ENCODE results near the gene PSG5.
"Not testable (repeated sequence)": the region's sequence is repeated elsewhere in the genome, so short reads cannot be mapped to it uniquely, and the experiment has no call there.

PSG5 gene

DNA sequence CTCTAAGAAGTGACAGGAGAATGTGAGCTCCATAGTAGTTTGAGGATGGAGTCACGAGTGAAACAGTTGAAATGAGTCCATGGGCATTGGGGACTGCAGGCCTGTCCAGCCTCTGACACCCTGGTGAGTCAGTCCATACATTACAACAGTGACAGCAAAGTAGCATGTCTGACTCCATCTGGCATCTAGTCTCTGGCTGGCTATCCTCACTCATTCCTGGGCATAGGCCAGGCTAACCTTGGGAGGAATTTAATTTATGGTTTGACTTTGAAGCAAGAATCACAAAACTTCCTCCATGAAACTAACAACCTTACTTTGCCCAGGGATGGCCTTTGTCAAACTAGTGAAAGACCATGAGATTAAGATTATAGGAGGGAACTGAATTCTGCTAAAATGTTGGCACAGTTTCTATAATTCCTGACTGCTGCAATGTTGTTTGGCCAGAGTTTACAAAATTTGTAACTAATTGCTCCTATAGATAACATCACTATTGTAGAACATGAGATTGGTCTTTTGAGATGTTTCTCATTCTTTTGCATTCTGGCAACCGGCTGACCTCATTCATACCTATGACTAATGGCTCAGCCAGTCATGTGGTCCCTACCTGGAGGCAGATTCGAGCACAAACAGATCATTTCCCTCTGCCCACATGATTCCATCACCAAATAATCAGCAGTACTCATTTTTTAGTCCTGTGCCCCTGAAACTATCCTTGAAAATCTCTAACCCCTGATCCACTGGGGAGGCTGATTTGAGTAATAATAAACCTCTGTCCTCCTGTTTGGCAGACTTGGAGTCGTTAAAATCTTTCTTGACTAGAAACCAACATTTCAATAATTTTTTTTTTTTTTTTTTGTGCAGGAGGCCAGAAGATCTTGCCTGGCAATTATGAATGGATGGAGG, 4.2 kb downstream of the PSG5 start:
- DNase-seq = peak; percentile 94

DNA sequence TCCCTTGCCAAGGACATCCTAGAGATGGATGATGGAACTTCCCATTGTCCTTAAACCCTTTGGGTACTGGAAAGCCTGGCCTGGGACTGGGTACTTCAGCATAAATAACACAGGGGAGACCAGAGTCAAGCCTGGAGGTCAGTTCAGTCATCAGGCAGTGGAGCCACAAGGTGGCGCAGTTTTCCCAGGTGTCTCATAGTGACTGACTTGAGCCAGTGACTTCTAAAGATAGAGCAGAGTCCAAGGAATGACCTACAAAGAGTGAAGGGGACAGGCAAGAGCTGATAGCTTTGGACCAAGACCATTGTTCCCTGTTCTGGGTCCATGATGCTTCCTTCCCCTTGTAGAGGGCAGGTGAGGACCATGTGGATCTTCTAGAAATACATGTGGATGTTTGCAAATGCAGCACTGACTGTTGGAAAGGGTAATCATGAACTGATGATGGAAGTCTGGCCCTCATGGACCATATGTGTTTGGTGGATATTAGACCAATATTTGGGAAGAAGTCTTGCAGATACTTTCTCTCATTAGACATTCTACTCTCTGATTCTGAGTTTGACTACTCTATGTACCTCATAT, 6.7 kb downstream of the PSG5 start:
- not testable (repeated sequence) for DNase-seq

DNA sequence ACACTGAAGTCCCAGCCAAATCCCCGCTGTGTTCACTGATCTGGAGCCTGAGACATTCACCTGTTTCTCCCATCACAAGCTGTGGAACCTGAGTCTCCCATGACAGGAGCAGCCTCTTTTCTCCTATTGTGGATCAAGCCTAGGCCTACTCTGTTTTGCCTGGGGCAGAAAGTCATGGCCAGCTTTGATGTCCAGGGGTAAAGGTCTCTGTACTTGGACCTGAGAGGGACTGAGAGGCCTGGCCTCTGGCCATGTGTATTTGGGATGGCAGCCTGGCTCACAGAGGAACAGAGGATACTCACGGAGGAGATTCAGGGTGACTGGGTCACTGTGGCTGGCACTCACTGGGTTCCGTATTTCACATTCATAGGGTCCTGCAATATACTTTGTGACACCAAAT, 7.8 kb downstream of the PSG5 start:
- DNase-seq = not testable (repeated sequence)

DNA sequence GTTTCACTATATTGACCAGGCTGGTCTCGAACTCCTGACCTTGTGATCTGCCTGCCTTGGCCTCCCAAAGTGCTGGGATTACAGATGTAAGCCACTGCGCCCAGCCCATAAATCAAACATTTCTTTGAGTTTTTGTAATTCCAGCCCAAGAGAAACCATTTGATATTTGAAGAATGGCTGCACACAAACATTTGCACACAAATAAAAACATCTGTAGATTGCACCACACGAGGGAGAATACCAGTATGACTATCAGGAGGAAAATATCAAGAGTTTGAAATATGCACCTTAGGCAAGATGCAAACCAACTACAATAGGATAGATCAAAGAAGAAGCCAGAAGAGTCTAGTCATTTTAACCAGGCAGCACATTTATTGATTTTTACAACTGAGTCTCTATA, 20.4 kb downstream of the PSG5 start:
- not testable (repeated sequence) for DNase-seq

DNA sequence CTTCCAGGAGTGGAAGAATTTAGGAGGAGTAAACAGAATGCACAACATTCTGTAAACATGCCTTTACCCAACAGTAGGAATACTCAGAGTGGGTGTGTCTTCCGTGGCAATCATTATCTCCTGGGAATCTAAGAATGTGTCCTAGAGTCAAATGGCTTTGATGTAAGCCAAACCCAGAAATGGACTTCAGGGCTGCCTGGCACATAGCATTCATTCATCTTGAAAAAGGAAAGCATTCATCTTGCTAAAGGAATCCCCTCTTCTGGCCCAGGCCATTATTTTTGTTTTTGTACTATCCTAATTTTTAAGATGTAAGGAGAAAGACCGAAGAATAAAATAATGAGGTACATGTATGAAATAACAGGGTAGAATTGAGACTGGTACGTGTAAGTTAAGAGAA, 23.2 kb downstream of the PSG5 start:
- not testable (repeated sequence) for DNase-seq

DNA sequence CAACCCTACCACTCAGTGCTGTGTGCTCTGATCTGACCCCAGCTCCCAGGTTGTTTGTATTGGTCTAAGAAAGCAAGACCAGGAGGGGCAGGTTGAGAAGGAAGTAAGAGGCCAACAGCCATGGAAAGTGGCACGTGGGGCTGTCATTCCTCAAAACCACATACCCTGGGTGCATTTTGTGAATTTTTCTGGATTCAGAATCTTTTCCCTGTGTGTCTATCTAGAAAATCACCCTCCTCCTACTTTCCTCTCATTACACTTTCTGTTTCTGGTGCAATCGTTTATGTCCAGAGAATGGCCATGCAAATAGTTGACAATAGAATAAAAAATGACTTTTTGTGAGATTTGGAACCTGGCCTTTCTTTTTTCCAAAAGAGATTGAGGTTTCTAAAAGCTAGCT, 24.1 kb downstream of the PSG5 start:
- not testable (repeated sequence) for DNase-seq

DNA sequence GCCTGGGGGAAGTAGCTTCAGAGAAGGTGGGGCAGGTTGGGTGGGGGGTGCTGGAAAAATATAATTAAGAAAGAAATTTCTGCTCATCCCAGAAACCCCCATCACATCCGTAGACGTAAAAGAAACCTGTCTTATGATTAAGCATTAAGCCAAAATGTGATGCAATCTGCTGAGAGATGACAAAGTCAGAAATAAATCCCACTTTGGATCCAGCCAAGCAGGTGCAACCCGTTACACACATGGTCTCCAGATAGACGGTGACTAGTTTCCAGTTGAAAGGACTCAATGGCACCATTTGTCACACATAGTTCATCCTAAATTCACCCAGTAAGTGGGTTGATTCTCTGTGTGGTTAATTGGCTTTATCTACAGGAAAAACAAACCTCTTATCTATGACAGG, 34.1 kb downstream of the PSG5 start:
- DNase-seq = no peak

DNA sequence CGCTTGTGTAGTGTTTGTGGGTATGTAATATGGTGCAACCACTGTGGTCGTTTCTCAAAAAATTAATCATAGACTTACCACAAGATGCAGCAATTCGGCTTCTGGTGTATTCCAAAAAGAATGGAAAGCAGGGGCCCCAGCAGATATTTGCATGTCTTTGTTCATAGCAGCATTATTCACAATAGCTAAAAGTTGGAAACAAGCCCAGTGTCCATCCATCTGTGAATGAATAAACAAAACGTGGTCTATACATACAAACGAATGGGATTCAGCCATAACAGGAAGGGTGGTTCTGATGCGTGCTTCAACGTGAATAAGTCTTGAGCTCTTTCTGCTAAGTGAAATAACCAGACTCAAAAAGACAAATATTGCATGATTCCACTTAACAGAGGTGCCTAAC, 36.5 kb downstream of the PSG5 start:
- DNase-seq = not testable (repeated sequence)

DNA sequence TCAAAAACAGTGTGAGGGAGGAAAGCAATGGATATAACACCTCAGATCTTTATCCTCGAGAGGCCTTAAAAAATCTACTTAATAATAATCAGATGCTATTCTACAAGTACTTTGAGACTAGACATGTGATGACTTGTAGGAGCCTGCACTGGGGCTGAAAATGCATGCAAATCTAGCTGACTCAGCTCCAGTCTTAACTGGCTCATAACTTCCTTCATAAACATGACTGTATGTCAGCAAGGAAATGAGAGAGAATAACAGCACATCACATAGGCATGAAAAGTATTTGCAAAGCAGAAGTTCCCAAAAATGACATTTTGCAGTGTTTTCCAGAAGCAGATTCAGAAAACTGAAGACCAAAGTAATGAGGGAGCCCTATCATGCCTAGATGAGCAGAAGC, 38.1 kb downstream of the PSG5 start:
- DNase-seq = peak; percentile 72

DNA sequence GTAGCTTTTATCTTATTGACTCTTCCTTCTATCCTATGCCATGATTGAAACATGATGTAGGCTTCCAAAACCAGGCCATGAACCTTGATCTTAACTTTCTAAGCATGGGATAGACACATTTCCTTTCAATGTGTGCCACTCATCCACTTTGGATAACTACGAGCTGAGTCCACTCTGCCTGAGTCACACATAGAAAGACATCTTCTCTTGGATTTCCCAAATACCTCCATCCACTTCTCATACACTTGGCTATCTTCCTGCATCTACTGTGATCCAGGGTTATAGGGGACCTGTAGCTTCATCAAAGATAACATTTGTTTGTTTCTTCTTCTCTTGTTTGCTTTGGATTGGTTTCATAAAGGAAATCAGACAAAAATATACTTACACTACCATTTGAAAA, 44.6 kb downstream of the PSG5 start:
- peak; percentile 70 for DNase-seq

DNA sequence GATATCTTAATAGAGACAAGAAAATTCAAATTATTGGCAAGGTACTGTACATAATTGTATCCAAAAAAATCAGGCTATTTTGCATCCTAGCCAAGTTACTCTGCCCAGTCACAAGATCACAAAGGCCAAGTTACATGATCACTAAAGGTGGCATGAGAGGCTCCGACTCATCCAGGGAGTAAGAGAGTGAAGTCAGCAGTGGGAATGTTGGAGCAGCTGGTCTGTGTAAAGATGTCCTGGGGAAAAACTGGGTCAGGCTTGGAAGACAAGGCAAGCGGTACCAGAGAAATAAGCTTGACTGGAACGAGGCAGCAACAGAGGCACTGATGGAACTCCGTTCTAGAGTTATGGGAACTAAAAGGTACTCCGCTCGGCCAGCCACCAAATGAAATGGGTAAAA, 53.6 kb downstream of the PSG5 start:
- peak; percentile 58 for DNase-seq

DNA sequence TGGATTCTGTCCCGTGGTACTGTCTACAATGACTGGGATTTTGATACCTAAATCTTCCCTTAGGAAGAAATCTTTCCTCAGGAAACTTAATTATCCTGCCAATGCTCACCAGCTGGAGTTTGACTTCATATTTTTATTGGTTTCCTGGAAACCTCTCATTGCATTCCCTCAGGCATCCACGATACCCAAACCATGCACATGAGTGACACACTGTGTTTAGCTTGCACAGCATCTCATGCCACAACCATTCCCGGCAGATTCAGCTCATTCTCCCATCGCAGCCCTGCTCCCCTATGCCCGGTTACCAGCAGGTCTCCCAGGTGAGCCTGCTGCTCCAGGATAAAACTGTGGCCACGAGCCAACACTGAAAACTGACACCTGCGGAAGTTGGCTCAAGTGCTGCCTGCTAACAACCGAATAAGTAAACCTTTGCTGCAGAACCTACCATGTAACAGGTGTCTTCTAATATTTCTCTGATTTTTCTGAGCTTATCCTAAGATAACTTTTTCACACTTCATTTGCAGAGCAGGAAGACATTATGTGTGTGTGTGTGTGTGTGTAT, 55.0 kb downstream of the PSG5 start:
- DNase-seq = peak; percentile 37

DNA sequence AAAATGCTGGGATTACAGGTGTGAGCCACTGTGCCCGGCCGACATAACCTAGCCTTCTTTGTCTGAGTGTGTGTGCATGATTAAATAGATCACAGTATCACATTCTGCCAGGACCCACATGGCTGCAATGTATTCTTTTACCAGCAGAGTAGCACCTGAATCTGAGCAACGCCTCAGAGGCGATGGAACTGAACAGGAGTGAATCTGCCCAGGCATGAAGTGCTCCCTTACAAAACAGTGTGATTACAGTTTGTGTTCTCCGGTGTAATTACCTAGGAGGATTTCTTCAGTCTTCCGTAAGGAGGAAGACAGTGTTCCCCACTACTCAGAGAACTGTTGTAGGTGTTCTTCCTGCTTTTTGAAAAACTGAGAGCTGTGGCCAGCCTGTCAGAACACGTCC, 57.1 kb downstream of the PSG5 start:
- DNase-seq = not testable (repeated sequence)

DNA sequence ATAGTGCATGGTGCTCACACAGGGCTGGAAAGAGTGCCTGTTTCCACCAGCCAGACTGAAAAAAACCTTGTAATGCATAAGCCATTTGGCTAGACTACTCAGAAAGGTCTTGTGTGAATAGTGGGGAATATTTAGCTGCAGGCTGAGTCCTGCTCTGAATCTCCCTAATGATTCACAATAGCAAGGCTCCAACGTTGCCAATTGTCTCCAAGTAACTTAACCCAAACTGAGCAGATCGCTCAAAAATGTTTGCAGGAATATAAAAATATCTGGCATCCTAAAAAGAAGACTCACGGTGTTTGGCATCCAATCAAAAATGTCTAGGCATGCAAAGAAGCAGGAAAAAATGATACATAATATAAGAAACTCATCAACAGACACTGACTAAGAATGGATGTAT, 59.0 kb downstream of the PSG5 start:
- peak; percentile 98 for DNase-seq

DNA sequence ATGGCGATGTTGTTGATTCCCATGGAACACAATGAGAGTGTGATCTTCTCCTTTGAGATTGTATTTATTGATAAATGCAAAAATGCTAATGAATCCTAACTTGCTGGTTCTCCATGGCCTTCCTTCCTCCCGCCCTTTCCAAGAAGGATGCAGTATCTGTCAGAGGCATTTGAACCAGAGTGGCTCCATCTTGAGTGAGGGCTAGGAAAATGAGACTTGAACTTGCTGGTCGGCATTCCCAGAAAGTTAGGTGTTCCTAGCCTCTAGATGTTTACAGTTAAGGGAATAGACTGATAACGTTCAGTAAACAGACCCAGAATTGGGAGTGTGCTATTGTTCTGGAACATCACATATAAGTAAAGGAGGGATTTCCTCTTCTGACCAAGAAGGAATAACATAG, 59.6 kb downstream of the PSG5 start:
- no peak for DNase-seq

DNA sequence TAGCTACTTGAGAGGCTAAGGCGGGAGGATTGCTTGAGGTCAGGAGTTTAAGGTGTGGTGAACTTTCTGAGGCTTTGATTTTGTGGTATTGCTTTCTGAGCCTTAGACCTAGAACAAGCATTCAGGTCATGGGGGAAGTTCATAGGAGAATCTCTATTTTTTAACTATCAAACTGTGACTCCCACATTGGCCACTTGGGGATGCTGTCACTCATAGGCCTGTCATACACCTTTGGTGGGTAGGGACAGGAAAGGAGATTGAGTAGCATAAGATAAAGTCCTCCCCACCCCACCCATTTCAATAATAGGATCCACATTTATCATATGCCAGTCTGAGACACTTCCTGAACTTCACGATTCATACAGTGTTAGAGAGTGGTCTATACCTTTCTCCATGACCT, 62.0 kb downstream of the PSG5 start:
- peak; percentile 15 for DNase-seq

DNA sequence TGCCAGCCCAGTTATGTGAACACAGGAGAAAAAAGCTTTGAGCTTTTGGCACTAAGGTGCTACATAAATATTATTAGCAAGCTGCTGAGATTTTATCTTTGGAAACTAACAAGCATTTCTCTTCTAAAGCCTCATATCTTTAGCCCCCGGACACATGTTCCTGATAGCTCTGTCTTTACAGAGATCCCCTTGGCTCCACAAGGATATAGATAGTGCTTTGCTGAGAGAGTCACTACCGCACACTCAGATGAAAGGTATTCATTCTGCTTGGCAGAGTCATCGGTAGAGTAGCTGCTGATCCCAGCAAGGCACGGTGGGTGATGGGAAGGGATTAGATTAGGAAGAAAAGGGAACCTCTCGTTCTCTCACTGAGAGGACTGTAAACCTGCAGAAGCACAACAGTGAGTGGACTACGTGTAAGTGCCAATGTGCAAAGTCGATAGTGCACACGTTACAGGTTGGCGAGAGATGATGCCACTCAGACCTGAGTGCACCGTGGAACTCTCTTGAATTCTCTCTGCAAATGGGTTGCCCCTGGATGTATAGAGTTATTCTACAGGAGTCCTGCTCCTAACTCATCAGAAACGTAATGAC, 65.8 kb downstream of the PSG5 start:
- peak; percentile 97 for DNase-seq

DNA sequence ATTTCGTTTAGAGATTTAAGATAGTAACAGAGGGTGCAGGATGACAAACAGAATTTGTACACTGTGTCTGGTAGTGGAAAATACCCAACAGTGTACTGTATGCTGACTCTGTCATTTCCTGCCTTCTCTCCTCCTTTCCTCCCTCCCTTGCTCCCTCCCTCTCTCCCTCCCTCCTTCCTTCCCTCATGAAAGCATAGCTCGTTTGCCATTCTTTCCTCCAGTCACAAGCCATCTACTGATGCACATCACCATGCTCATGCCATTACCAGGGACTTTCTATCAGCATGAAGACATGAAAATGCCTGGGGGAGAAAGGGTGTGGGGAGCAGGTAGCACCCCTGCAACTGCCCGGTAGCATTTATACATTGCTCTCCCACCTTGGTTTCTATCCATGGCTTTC, 66.8 kb downstream of the PSG5 start:
- DNase-seq = peak; percentile 64

Data from EL (cell line).